DND-41 (cell line): ENCODE measurements around the gene EMCN.

ENCODE experiments used
- EZH2 ChIP-seq: IDR thresholded peaks from 3 replicates; pipeline ENCODE4 v1.6.1; 2012; ENCODE audit warnings: borderline replicate concordance, low read depth, mild to moderate bottlenecking, moderate library complexity, low read length, inconsistent platforms; ENCODE audit not compliant: severe bottlenecking
- TF ChIP-seq, protein P1 (sequence below): IDR thresholded peaks from 2 replicates; pipeline ENCODE4 v1.5.1; 2012; ENCODE audit warnings: borderline replicate concordance, low read length, moderate library complexity, mild to moderate bottlenecking; ENCODE audit not compliant: poor library complexity, severe bottlenecking; ENCODE audit errors: extremely low read depth

DNA sequence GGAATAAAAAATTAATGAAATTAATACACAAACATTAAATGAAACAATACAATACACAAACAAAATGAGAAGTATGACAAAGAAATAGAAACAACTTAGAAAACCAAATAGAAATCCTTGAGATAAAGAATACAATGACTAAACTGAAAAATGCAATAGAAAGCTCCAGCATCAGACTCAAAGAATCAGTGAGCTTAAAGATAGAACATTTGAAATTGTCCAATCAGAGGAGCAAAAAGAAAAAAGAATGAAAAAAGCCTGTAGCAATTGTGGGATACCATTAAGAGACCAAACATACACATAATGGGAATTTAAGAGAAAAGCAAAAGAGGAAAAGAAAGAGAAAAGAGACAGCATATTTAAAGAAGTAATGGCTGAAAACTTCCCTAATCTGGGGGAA lies 25.7 kb downstream of the EMCN start:
- TF ChIP-seq, protein P1, sequence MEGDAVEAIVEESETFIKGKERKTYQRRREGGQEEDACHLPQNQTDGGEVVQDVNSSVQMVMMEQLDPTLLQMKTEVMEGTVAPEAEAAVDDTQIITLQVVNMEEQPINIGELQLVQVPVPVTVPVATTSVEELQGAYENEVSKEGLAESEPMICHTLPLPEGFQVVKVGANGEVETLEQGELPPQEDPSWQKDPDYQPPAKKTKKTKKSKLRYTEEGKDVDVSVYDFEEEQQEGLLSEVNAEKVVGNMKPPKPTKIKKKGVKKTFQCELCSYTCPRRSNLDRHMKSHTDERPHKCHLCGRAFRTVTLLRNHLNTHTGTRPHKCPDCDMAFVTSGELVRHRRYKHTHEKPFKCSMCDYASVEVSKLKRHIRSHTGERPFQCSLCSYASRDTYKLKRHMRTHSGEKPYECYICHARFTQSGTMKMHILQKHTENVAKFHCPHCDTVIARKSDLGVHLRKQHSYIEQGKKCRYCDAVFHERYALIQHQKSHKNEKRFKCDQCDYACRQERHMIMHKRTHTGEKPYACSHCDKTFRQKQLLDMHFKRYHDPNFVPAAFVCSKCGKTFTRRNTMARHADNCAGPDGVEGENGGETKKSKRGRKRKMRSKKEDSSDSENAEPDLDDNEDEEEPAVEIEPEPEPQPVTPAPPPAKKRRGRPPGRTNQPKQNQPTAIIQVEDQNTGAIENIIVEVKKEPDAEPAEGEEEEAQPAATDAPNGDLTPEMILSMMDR = no peak
- TF ChIP-seq EZH2 = no peak
